Measurements from ENCODE around the gene ZNF784.

- TF ChIP-seq GABPA (IDR thresholded peaks at IDR 0.05; ENCODE audit: low read depth, low read length), result no peak
- TF ChIP-seq GABPA (CRISPR knock-in tag; IDR thresholded peaks at IDR 0.05; ENCODE audit: low read depth), result no peak
- no peak for TF ChIP-seq EZH2 (conservative IDR thresholded peaks at IDR 0.05; ENCODE audit: low read depth, low read length)
- no peak for TF ChIP-seq CTCF (CRISPR knock-in tag; IDR thresholded peaks at IDR 0.05)
- no peak for TF ChIP-seq ZNF33B (CRISPR knock-in tag; IDR thresholded peaks at IDR 0.05)
- no peak for TF ChIP-seq ASH2L (IDR thresholded peaks at IDR 0.05; ENCODE audit: insufficient read length, low read depth, low read length)
- no peak for TF ChIP-seq TP53 (CRISPR knock-in tag; conservative IDR thresholded peaks at IDR 0.05)
- TF ChIP-seq POLR2A (IDR thresholded peaks at IDR 0.05; ENCODE audit: insufficient read depth in 1 of 2, low read depth in 2 of 2, low read length in 2 of 2), result no peak
- no peak for TF ChIP-seq ZBTB8A (CRISPR knock-in tag; IDR thresholded peaks at IDR 0.05; ENCODE audit: borderline replicate concordance, low read depth)
- no peak for TF ChIP-seq DBP (CRISPR knock-in tag; IDR thresholded peaks at IDR 0.05; ENCODE audit: not compliant biosample characterization)
- TF ChIP-seq KDM3A (CRISPR knock-in tag; IDR thresholded peaks at IDR 0.05; ENCODE audit: low read depth), result no peak
- no peak for TF ChIP-seq BORCS8-MEF2B (CRISPR knock-in tag; IDR thresholded peaks at IDR 0.05)
- no peak for TF ChIP-seq ZNF564 (CRISPR knock-in tag; IDR thresholded peaks at IDR 0.05)
These were observed 26.9 kb upstream of the ZNF784 start for GRCh38 chr19:55651236-55651635.

All from HepG2 (cell line).